ENCODE data around the gene NDUFS6. TPM values are rescaled to one million over a fixed set of nuclear protein-coding genes. Genes with fewer than 3 reads are reported as not detected.

Gene NDUFS6
- total RNA-seq, 4 donors from 2014 or later = 22.0 to 86.9 (median 49.7) TPM

DNA sequence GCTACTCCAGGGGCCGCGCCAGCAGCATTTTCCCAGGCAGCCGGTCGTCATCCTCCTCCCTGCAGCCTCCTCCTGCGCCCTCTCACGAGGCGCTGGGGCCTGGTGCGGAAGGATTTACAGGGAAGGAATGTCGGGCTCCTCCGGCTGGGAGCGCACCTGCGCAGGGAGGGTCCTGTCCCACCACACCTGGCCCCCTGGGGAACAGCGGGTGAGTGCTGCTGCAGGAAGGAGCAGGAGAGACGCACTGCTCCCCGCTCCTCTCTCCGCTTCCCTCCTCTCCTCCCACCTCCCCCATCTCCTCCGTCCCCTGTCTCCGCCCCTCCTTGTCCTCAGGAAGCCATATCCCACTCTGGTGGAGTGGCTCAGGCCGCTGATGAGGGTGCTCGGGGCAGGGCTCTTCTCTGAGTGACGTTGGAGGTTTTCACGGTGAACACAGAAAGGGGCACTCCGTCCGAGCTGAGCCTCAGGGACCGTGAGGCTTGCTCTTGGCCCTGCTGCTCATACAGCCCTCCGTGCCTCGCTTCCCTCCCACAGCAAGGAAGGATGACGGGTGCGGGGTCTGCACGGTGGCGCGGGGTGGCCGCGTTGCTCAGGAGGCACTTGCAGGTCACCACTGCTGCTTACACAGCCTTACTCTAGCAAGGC is 50.2 kb downstream of the NDUFS6 start:
- no peak for DNase-seq (ENCODE audit: low spot score in 2 of 2)
- TF ChIP-seq POLR2A (IDR thresholded peaks at IDR 0.05) = no peak
- TF ChIP-seq, protein P1, sequence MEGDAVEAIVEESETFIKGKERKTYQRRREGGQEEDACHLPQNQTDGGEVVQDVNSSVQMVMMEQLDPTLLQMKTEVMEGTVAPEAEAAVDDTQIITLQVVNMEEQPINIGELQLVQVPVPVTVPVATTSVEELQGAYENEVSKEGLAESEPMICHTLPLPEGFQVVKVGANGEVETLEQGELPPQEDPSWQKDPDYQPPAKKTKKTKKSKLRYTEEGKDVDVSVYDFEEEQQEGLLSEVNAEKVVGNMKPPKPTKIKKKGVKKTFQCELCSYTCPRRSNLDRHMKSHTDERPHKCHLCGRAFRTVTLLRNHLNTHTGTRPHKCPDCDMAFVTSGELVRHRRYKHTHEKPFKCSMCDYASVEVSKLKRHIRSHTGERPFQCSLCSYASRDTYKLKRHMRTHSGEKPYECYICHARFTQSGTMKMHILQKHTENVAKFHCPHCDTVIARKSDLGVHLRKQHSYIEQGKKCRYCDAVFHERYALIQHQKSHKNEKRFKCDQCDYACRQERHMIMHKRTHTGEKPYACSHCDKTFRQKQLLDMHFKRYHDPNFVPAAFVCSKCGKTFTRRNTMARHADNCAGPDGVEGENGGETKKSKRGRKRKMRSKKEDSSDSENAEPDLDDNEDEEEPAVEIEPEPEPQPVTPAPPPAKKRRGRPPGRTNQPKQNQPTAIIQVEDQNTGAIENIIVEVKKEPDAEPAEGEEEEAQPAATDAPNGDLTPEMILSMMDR (IDR thresholded peaks at IDR 0.05) = no peak
- WGBS, 2 donors = 18 to 22% methylated on average over 31 to 33 of the region's 34 CpGs
- intact Hi-C loops (cut with DNase I; ENCODE audit: low total_unique reads) = no loop called here
- no peak overlapping the region for H3K4me3 ChIP-seq (ENCODE audit: low read depth, poor library complexity, severe bottlenecking)

DNA sequence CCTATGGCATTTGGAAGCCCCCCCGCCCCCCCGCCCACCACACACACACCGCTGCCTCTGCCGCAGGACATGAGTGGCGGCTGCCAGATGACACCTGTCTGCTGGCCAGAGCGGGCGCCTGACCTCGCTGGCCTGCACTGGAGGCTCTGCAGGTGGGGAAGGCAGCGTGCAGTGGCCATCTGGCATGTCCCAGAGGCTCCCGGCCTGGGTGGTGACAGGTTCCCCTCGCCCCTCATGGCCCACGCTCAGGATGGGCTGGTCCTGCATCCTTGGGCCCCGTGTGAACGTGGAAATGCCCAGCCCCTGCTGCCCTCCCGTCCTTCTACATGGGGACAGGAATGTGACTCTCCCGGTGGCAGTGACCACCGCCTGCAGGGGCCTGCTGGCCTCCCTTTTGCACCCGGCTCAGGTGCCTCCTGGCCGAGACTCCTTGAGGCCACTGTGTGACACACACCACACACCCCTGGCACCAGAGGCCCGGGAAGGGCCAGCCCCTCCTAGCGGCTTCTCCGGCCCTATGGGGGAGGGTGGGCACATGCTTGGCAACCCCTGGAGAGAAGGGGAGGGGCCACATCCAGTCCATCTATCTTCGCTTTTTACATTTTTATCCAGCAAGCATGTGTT is 51.2 kb downstream of the NDUFS6 start:
- no peak for DNase-seq (ENCODE audit: low spot score in 2 of 2)
- H3K4me3 ChIP-seq (ENCODE audit: low read depth, poor library complexity, severe bottlenecking) = no peak overlapping the region
- 46 to 83% methylated on average over 5 to 20 of the region's 23 CpGs for WGBS, 2 donors
- intact Hi-C loops (cut with DNase I; ENCODE audit: low total_unique reads) = no loop called here
- TF ChIP-seq, protein P1 (IDR thresholded peaks at IDR 0.05) = no peak
- no peak for TF ChIP-seq POLR2A (IDR thresholded peaks at IDR 0.05)

DNA sequence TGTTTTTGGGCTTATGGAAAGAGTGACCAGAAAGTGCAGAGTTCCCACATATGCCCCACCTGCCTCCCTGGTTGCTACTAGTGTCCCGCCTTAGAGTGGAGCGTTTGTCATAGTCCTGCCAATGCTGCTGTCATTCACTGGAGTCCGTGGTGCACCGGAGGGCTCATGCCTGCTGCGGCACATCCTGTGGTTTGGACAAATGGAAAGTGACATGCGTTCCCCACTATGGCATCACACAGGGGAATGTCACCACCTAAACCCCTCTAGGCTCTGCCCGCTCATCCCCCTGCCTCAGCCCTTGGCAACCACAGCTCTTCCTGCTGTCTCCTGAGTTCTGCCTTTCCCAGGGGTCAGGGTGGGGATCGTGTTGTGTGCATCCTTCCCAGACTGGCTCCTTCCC is 52.3 kb downstream of the NDUFS6 start:
- TF ChIP-seq POLR2A (IDR thresholded peaks at IDR 0.05) = no peak
- TF ChIP-seq, protein P1 (IDR thresholded peaks at IDR 0.05) = no peak

GRCh38 chr5:1855075-1855474 is 53.9 kb downstream of the NDUFS6 start:
- no peak overlapping the region for H3K4me3 ChIP-seq (ENCODE audit: low read depth, poor library complexity, severe bottlenecking)
- no peak for DNase-seq (ENCODE audit: low spot score in 2 of 2)
- intact Hi-C loops (cut with DNase I; ENCODE audit: low total_unique reads) = no loop called here
- 46 to 55% methylated on average over 3 of the region's 3 CpGs for WGBS, 2 donors
- TF ChIP-seq, protein P1 (IDR thresholded peaks at IDR 0.05) = no peak
- no peak for TF ChIP-seq POLR2A (IDR thresholded peaks at IDR 0.05)

More for the DNA sequence above, 52.3 kb downstream of the NDUFS6 start:
- DNase-seq (ENCODE audit: low spot score in 2 of 2) = no peak
- intact Hi-C loops (cut with DNase I; ENCODE audit: low total_unique reads) = no loop called here
- no peak overlapping the region for H3K4me3 ChIP-seq (ENCODE audit: low read depth, poor library complexity, severe bottlenecking)
- 33 to 48% methylated on average over 8 of the region's 8 CpGs for WGBS, 2 donors

GRCh38 chr5:1855596-1855995 is 54.4 kb downstream of the NDUFS6 start:
- DNase-seq (ENCODE audit: low spot score in 2 of 2) = no peak
- intact Hi-C loops (cut with DNase I; ENCODE audit: low total_unique reads) = no loop called here
- WGBS, 2 donors = 83 to 87% methylated on average over 15 to 17 of the region's 17 CpGs
- TF ChIP-seq, protein P1 (IDR thresholded peaks at IDR 0.05) = no peak
- H3K4me3 ChIP-seq (ENCODE audit: low read depth, poor library complexity, severe bottlenecking) = no peak overlapping the region

Measured in lower leg skin (tissue), 4 donors.